HT1080 (cell line): ENCODE data around the gene ITIH3. TPM values are rescaled to one million over a fixed set of nuclear protein-coding genes. Genes with fewer than 3 reads are reported as not detected.

Experiments
- DNase-seq: peaks from one replicate; pipeline ENCODE4 v3.0.0-alpha.2; 2015; ENCODE audit warnings: low read depth
- small RNA-seq: library from RNA; depleted of rRNA; stranded (forward); fragments of <200 nt; gene quantifications from one replicate; pipeline ENCODE3, GENCODE V24; 2014
- total RNA-seq: library from RNA; depleted of rRNA; stranded (reverse); fragments of >200 nt; shearing (Covaris generic); gene quantifications from 2 replicates; pipeline ENCODE4 v1.2.3, GENCODE V29; 2014; rRNA removed

The ITIH3 gene
- total RNA-seq, 1 experiment from 2014 or later: 0.45 TPM

- no peak for DNase-seq
These were observed 47.8 kb downstream of the ITIH3 start for GRCh38 chr3:52842424-52842823.

- DNase-seq: no peak
These were observed 48.7 kb downstream of the ITIH3 start for GRCh38 chr3:52843108-52843865.

GRCh38 chr3:52843881-52844280 lies 49.3 kb downstream of the ITIH3 start:
- no peak for DNase-seq

- no peak for DNase-seq
These were observed 49.8 kb downstream of the ITIH3 start for GRCh38 chr3:52844290-52844975.

GRCh38 chr3:52845157-52845556 lies 50.6 kb downstream of the ITIH3 start:
- DNase-seq: no peak

- no peak for DNase-seq
These were observed 51.3 kb downstream of the ITIH3 start for GRCh38 chr3:52845691-52846431.

- DNase-seq: no peak
These were observed 51.9 kb downstream of the ITIH3 start for GRCh38 chr3:52846432-52846965.

GRCh38 chr3:52847241-52847640 lies 52.6 kb downstream of the ITIH3 start:
- DNase-seq: no peak

- DNase-seq: no peak
These were observed 53.1 kb downstream of the ITIH3 start for GRCh38 chr3:52847726-52848125.

GRCh38 chr3:52848617-52849016 lies 54.0 kb downstream of the ITIH3 start:
- peak; percentile 58 for DNase-seq

- no peak for DNase-seq
These were observed 55.1 kb downstream of the ITIH3 start for GRCh38 chr3:52849656-52850055.

- DNase-seq: peak; percentile 65
These were observed 56.8 kb downstream of the ITIH3 start for GRCh38 chr3:52851348-52851747.

- no peak for DNase-seq
These were observed 57.8 kb downstream of the ITIH3 start for GRCh38 chr3:52852419-52852818.

GRCh38 chr3:52854013-52854412 lies 59.4 kb downstream of the ITIH3 start:
- no peak for DNase-seq

- no peak for DNase-seq
These were observed 62.1 kb downstream of the ITIH3 start for GRCh38 chr3:52856666-52857065.

GRCh38 chr3:52857133-52857532 lies 62.5 kb downstream of the ITIH3 start:
- DNase-seq: no peak

GRCh38 chr3:52857864-52858263 lies 63.3 kb downstream of the ITIH3 start:
- DNase-seq: no peak

Small RNAs within 50 kb of the gene (small RNA-seq; reads per million reads assigned to genes)
- not detected for gene MIR8064
- not detected for gene MUSTN1

Other genes starting within 250 kb of the ITIH3 start
- 33.9 and 40.8 TPM in 2 replicates for gene PBRM1, start 108.9 kb upstream of the ITIH3 start, total RNA-seq
- 138 and 161 TPM in 2 replicates for gene GNL3, start 108.8 kb upstream of the ITIH3 start, total RNA-seq
- gene GLT8D1, start 89.0 kb upstream of the ITIH3 start, total RNA-seq: 55.2 and 62.3 TPM in 2 replicates
- gene SPCS1, start 88.7 kb upstream of the ITIH3 start, total RNA-seq: 142 and 208 TPM in 2 replicates
- gene NEK4, start 23.9 kb upstream of the ITIH3 start, total RNA-seq: 25.9 and 29.1 TPM in 2 replicates
- gene ITIH1, start 17.2 kb upstream of the ITIH3 start, total RNA-seq: not detected in 2 replicates
- 0.17 TPM in 1 of 2 replicates, not detected in the other for gene ITIH4, start 35.9 kb downstream of the ITIH3 start, total RNA-seq
- gene MUSTN1, start 40.2 kb downstream of the ITIH3 start, total RNA-seq: 0.30 TPM in 1 of 2 replicates, not detected in the other
- 18.1 and 18.7 TPM in 2 replicates for gene STIMATE, start 102.8 kb downstream of the ITIH3 start, total RNA-seq